Neural cell (in vitro differentiated cells): ENCODE data around the gene CXADR. TPM values are rescaled to one million over a fixed set of nuclear protein-coding genes. Genes with fewer than 3 reads are reported as not detected.

ENCODE experiments used
- H2AFZ ChIP-seq: fragments of 200-600, 300-800 bp; sonication (generic), shearing (Covaris generic); 2 replicates; pipeline ENCODE4 v1.6.0; 2014; ENCODE audit warnings: low read depth, mild to moderate bottlenecking, antibody characterized with exemption, low read length, moderate library complexity
- H3F3A ChIP-seq: fragments of 200-600 bp; shearing (Covaris generic); 2 replicates; pipeline ENCODE4 v1.6.1; 2016; ENCODE audit warnings: mild to moderate bottlenecking, moderate library complexity, mixed read lengths, antibody characterized with exemption, low read length; ENCODE audit not compliant: insufficient read depth, poor library complexity, severe bottlenecking
- H3K27ac ChIP-seq: fragments of 200-600, 300-800 bp; sonication (generic), shearing (Covaris generic); 2 replicates; pipeline ENCODE4 v1.5.1; 2014; ENCODE audit warnings: mild to moderate bottlenecking, low read length, moderate library complexity
- H3K27me3 ChIP-seq: fragments of 300-800, 200-600 bp; sonication (generic), shearing (Covaris generic); 2 replicates; pipeline ENCODE4 v1.6.0; 2014; ENCODE audit warnings: mild to moderate bottlenecking, low read depth, low read length, moderate library complexity; ENCODE audit not compliant: insufficient read depth
- H3K36me3 ChIP-seq: fragments of 300-800, 200-600 bp; sonication (generic), shearing (Covaris generic); 2 replicates; pipeline ENCODE4 v1.5.1; 2014; ENCODE audit warnings: mild to moderate bottlenecking, antibody characterized with exemption, low read length, moderate library complexity; ENCODE audit not compliant: insufficient read depth
- H3K4me2 ChIP-seq: fragments of 300-800, 200-600 bp; sonication (generic), shearing (Covaris generic); 2 replicates; pipeline ENCODE4 v1.6.0; 2014; ENCODE audit warnings: mild to moderate bottlenecking, low read length
- H3K4me3 ChIP-seq: fragments of 300-800, 200-600 bp; sonication (generic), shearing (Covaris generic); 2 replicates; pipeline ENCODE4 v1.5.1; 2014; ENCODE audit warnings: mild to moderate bottlenecking, low read length, moderate library complexity
- H3K79me2 ChIP-seq: fragments of 200-600 bp; shearing (Covaris generic); replicated peaks from 2 replicates; pipeline ENCODE4 v1.6.0; 2014; ENCODE audit warnings: mild to moderate bottlenecking, low read length, moderate library complexity; ENCODE audit not compliant: insufficient read depth
- H3K9ac ChIP-seq: fragments of 300-800, 200-600 bp; sonication (generic), shearing (Covaris generic); 2 replicates; pipeline ENCODE4 v1.6.1; 2016; ENCODE audit warnings: mild to moderate bottlenecking, low read length, mixed read lengths
- H3K9me2 ChIP-seq: fragments of 200-600 bp; shearing (Covaris generic); 2 replicates; pipeline ENCODE4 v1.6.1; 2016; ENCODE audit warnings: mild to moderate bottlenecking, low read length, mixed read lengths; ENCODE audit not compliant: insufficient read depth
- H3K9me3 ChIP-seq: fragments of 200-600, 300-800 bp; sonication (generic), shearing (Covaris generic); 2 replicates; pipeline ENCODE4 v1.6.1; 2016; ENCODE audit warnings: mild to moderate bottlenecking, mixed run types, low read length, moderate library complexity, mixed read lengths
- H4K20me1 ChIP-seq: fragments of 200-600 bp; shearing (Covaris generic); 2 replicates; pipeline ENCODE4 v1.6.1; 2016; ENCODE audit warnings: mild to moderate bottlenecking, mixed run types; ENCODE audit not compliant: insufficient read depth
- EP300 ChIP-seq: fragments of 450-650 bp; conservative IDR thresholded peaks from 2 replicates; pipeline ENCODE4 v1.6.1; 2014; ENCODE audit warnings: antibody characterized with exemption, mild to moderate bottlenecking, moderate library complexity; ENCODE audit not compliant: poor library complexity, severe bottlenecking
- EZH2 ChIP-seq: fragments of 200-600, 300-800 bp; shearing (Covaris generic), sonication (generic); IDR thresholded peaks from 2 replicates; pipeline ENCODE4 v1.6.1; 2014; ENCODE audit warnings: antibody characterized with exemption, low read length, borderline replicate concordance, mild to moderate bottlenecking; ENCODE audit not compliant: insufficient read depth, poor library complexity, severe bottlenecking
- MXI1 ChIP-seq: fragments of 450-650 bp; conservative IDR thresholded peaks from 2 replicates; pipeline ENCODE4 v1.6.1; 2014; ENCODE audit warnings: antibody characterized with exemption, mild to moderate bottlenecking; ENCODE audit not compliant: poor library complexity, severe bottlenecking
- POLR2AphosphoS5 ChIP-seq: IDR thresholded peaks from 2 replicates; pipeline ENCODE4 v1.6.1; 2012
- RAD21 ChIP-seq: fragments of 450-650 bp; conservative IDR thresholded peaks from 2 replicates; pipeline ENCODE4 v1.6.1; 2014; ENCODE audit warnings: antibody characterized with exemption, mild to moderate bottlenecking, moderate library complexity
- SMC3 ChIP-seq: fragments of 450-650 bp; conservative IDR thresholded peaks from 2 replicates; pipeline ENCODE4 v1.6.1; 2014; ENCODE audit warnings: antibody characterized with exemption, mild to moderate bottlenecking, moderate library complexity; ENCODE audit not compliant: poor library complexity
- TAF1 ChIP-seq: IDR thresholded peaks from 2 replicates; pipeline ENCODE4 v1.6.1; 2012; ENCODE audit warnings: low read depth
- polyA plus RNA-seq: library from polyadenylated mRNA; depleted of rRNA; stranded (reverse); fragments of >200 nt; gene quantifications from 2 replicates; pipeline ENCODE4 v1.2.3, GENCODE V29; 2014
- TF ChIP-seq, protein P1 (sequence below): IDR thresholded peaks from 2 replicates; pipeline ENCODE4 v1.6.1; 2012; ENCODE audit warnings: borderline replicate concordance
- TF ChIP-seq, protein P2 (sequence below): fragments of 450-650 bp; IDR thresholded peaks from 2 replicates; pipeline ENCODE4 v1.5.1; 2014; ENCODE audit warnings: antibody characterized with exemption, mild to moderate bottlenecking, moderate library complexity; ENCODE audit not compliant: poor library complexity, severe bottlenecking

Gene CXADR
- polyA plus RNA-seq, 1 donor from 2014 or later: 175 TPM

DNA sequence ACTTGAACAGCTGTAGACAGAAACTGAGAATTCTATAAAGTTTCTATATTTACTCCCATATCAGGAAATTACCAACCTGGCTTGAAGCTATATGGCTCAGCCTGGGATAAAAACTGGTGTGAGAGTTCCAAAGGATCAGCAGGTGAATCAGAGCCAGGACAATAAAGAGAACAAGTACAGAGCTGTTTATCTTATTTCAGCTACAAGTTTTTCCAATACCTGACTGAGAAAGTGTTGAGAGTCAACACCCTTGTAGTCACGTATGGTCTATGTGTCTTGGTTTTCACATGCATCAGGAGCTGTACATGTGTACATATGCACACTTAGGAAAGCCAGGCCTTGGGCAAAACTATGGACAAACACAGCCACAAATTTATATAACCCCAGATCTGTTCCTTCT is 40.7 kb upstream of the CXADR start:
- Histone ChIP-seq H3F3A (no peaks in the 10 kb centered on the region), H3K27me3 (no peaks in the 10 kb centered on the region), H3K4me3 (no peak overlapping the region), H3K27ac (no peak overlapping the region), H2AFZ (no peak overlapping the region), H3K79me2 (no peaks in the 10 kb centered on the region), H3K9ac (no peak overlapping the region), H3K9me3 (no peaks in the 10 kb centered on the region), H3K4me2 (no peak overlapping the region), H3K9me2 (no peaks in the 10 kb centered on the region), H3K36me3 (no peaks in the 10 kb centered on the region), H4K20me1 (no peaks in the 10 kb centered on the region)
- TF ChIP-seq, protein P1, sequence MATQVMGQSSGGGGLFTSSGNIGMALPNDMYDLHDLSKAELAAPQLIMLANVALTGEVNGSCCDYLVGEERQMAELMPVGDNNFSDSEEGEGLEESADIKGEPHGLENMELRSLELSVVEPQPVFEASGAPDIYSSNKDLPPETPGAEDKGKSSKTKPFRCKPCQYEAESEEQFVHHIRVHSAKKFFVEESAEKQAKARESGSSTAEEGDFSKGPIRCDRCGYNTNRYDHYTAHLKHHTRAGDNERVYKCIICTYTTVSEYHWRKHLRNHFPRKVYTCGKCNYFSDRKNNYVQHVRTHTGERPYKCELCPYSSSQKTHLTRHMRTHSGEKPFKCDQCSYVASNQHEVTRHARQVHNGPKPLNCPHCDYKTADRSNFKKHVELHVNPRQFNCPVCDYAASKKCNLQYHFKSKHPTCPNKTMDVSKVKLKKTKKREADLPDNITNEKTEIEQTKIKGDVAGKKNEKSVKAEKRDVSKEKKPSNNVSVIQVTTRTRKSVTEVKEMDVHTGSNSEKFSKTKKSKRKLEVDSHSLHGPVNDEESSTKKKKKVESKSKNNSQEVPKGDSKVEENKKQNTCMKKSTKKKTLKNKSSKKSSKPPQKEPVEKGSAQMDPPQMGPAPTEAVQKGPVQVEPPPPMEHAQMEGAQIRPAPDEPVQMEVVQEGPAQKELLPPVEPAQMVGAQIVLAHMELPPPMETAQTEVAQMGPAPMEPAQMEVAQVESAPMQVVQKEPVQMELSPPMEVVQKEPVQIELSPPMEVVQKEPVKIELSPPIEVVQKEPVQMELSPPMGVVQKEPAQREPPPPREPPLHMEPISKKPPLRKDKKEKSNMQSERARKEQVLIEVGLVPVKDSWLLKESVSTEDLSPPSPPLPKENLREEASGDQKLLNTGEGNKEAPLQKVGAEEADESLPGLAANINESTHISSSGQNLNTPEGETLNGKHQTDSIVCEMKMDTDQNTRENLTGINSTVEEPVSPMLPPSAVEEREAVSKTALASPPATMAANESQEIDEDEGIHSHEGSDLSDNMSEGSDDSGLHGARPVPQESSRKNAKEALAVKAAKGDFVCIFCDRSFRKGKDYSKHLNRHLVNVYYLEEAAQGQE: no peak
- TF ChIP-seq MXI1: no peak
- TF ChIP-seq, protein P2, sequence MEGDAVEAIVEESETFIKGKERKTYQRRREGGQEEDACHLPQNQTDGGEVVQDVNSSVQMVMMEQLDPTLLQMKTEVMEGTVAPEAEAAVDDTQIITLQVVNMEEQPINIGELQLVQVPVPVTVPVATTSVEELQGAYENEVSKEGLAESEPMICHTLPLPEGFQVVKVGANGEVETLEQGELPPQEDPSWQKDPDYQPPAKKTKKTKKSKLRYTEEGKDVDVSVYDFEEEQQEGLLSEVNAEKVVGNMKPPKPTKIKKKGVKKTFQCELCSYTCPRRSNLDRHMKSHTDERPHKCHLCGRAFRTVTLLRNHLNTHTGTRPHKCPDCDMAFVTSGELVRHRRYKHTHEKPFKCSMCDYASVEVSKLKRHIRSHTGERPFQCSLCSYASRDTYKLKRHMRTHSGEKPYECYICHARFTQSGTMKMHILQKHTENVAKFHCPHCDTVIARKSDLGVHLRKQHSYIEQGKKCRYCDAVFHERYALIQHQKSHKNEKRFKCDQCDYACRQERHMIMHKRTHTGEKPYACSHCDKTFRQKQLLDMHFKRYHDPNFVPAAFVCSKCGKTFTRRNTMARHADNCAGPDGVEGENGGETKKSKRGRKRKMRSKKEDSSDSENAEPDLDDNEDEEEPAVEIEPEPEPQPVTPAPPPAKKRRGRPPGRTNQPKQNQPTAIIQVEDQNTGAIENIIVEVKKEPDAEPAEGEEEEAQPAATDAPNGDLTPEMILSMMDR: no peak
- no peak for TF ChIP-seq EZH2
- no peak for TF ChIP-seq POLR2AphosphoS5
- no peak for TF ChIP-seq EP300
- no peak for TF ChIP-seq TAF1
- no peak for TF ChIP-seq SMC3
- no peak for TF ChIP-seq RAD21

DNA sequence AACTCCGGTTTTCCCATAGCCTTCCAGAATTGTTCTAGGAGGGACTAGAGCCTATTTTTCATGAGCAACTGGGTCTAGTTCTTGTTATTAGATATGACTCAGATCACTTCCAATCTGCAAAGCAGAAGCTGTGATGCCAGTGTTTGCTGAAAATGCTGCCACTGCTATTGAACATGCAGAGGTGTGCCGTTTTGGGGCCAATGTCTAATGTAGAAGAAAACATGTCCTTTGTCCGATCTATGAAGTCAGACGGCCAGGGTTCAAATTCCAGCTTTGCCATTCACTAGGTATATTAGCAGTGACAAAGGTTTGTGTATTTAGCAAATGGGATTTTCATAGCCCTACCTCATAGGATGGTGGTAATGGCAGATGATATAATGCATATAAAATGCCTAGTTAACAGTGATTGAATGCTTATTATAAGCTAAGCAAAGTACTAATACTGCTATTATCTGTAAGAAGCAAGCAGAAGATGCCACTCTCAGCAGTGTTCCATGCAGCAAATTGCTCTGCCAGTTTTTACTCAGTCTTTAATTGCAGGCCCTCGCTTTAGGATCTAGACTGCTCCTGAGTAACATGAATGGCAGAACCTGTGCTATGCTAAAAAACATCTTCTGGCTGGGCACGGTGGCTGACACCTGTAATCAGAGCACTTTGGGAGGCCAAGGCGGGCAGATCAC is 40.1 kb upstream of the CXADR start:
- H3K27me3 ChIP-seq: no peaks in the 10 kb centered on the region
- H3K36me3 ChIP-seq: no peaks in the 10 kb centered on the region
- H3K4me3 ChIP-seq: no peak overlapping the region
- H3F3A ChIP-seq: no peaks in the 10 kb centered on the region
- TF ChIP-seq, protein P1: no peak
- no peak for TF ChIP-seq RAD21
- no peak for TF ChIP-seq TAF1
- TF ChIP-seq EP300: no peak
- TF ChIP-seq POLR2AphosphoS5: no peak
- TF ChIP-seq, protein P2: no peak
- TF ChIP-seq MXI1: no peak
- TF ChIP-seq EZH2: no peak
- TF ChIP-seq SMC3: no peak
- H4K20me1 ChIP-seq: no peaks in the 10 kb centered on the region
- H2AFZ ChIP-seq: no peak overlapping the region
- H3K9ac ChIP-seq: no peak overlapping the region
- no peak overlapping the region for H3K4me2 ChIP-seq
- H3K27ac ChIP-seq: no peak overlapping the region
- H3K9me2 ChIP-seq: no peaks in the 10 kb centered on the region
- H3K79me2 ChIP-seq: no peaks in the 10 kb centered on the region
- H3K9me3 ChIP-seq: no peaks in the 10 kb centered on the region
